ENCODE measurements around the gene SETSIP.
A peak's percentile ranks its signal among the peaks of the same experiment; 100 is the strongest.

The SETSIP gene, protein sequence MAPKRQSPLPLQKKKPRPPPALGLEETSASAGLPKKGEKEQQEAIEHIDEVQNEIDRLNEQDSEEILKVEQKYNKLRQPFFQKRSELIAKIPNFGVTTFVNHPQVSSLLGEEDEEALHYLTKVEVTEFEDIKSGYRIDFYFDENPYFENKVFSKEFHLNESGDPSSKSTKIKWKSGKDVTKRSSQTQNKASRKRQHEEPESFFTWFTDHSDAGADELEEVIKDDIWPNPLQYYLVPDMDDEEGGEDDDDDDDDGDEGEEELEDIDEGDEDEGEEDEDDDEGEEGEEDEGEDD

DNA sequence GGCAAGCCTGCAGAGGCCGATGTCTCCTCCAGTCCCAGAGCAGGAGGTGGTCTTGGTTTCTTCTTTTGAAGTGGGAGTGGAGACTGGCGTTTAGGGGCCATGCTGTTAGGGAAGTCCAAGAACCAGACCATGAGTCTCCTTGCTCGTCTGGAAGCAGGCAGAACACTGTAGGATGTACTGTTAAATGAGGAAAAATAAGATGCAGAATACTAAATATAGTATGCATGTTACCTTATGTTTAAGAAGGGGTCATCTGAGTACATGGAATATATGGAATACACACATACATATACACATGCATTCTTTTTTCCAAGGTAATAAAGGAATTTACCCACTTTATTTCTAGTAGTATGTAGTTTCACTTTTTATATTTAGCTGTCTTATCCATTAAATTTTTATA is at the start of gene SETSIP:
Gene SETSIP, minus strand, starts transcription at position 101 of the 400 bp plus-strand sequence. Its CDS starts 0 bp downstream, at position 101.
- H3K9me3 ChIP-seq (ENCODE audit: low read depth, low read length) = no peaks in the 10 kb centered on the region
- H3K4me3 ChIP-seq = no peak within 1 kb of the TSS
- H3K27ac ChIP-seq = no peak within 1 kb of the TSS
- TF ChIP-seq EZH2 (IDR thresholded peaks at IDR 0.05) (no peak), POLR2AphosphoS5 (IDR thresholded peaks at IDR 0.05; ENCODE audit: borderline replicate concordance, low read depth, low read length) (no peak), FOXP2 (optimal IDR thresholded peaks at IDR 0.05; ENCODE audit: control extremely low read depth, extremely low read length, insufficient read depth) (no peak)
- no peak for DNase-seq (ENCODE audit: low read depth, low spot score)
- H3K9ac ChIP-seq (ENCODE audit: insufficient read length) = no peak within 1 kb of the TSS
- H3K36me3 ChIP-seq (ENCODE audit: insufficient read depth, low read length) = no peaks in the 10 kb centered on the region

DNA sequence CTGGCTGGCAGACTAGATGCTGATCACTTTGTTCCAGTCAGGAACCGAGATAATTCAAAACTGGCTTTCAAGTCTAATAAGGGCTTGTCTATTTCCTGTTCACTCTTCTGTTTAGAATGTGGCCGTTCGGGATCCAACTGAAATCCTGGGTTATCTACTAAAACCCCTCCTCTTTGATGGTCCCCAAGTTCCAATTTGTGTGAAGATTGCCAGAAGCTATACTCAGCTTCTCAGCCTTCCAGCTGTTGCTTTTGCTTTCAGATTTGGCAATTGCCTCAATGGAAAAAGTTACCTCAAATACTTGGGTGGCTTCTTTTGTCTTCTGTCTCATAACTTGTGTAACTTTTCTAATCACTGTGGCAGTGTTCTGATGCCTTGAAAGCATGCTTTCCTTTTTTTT is 48.7 kb upstream of the SETSIP start:
- TF ChIP-seq EZH2 (IDR thresholded peaks at IDR 0.05) (no peak), POLR2AphosphoS5 (IDR thresholded peaks at IDR 0.05; ENCODE audit: borderline replicate concordance, low read depth, low read length) (no peak), FOXP2 (optimal IDR thresholded peaks at IDR 0.05; ENCODE audit: control extremely low read depth, extremely low read length, insufficient read depth) (no peak)
- no peak overlapping the region; the same call in 1 of the 2 replicates for H3K27ac ChIP-seq
- H3K4me3 ChIP-seq = peak overlapping the region; percentile 13; the same call in 1 of the 2 replicates
- no peak overlapping the region for H3K9ac ChIP-seq (ENCODE audit: insufficient read length)
- no peaks in the 10 kb centered on the region for H3K36me3 ChIP-seq (ENCODE audit: insufficient read depth, low read length)
- peak; percentile 35 for DNase-seq (ENCODE audit: low read depth, low spot score)
- no peaks in the 10 kb centered on the region for H3K9me3 ChIP-seq (ENCODE audit: low read depth, low read length)

DNA sequence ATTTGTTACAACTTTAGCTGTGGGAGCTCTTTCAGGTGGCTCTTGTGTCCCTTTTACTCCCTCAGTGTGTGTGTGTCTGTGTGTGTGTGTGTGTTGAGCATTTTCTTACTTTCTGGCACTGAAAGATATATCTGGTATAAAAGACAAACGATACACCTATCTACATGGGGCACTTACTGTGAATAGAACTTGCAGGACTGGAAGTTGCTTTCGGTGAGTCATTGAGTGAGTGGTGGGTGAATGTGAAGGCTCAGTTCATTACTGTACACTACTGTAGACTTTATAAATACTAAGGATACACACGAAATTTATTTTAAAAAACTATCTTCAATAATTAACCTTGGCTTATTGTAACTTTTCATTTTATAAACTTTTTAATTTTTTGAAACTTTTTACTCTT is 43.6 kb upstream of the SETSIP start:
- DNase-seq (ENCODE audit: low read depth, low spot score) = no peak
- H3K36me3 ChIP-seq (ENCODE audit: insufficient read depth, low read length) = no peaks in the 10 kb centered on the region
- no peak overlapping the region for H3K9ac ChIP-seq (ENCODE audit: insufficient read length)
- TF ChIP-seq POLR2AphosphoS5 (IDR thresholded peaks at IDR 0.05; ENCODE audit: borderline replicate concordance, low read depth, low read length) (no peak), EZH2 (IDR thresholded peaks at IDR 0.05) (no peak)
- H3K4me3 ChIP-seq = no peak overlapping the region
- H3K9me3 ChIP-seq (ENCODE audit: low read depth, low read length) = no peaks in the 10 kb centered on the region
- no peak overlapping the region for H3K27ac ChIP-seq

DNA sequence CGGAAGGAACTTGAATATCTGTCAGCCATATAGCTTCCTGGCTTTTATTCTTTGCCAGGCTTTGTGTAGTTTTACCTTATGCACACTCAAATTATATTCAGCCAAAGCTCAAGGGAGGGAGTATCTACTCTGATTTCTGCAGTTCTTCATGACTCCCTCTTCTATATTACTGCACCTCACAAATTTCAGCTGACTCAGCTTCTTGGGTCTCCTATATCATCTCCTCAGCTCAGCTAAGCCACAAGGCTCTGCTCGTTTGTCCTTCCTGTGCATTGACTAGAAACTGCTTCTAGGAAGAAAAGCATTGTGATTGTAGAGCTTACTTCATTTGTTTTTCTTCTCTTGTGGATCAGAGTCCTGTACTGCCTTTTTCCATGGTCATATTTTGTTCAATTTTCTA is 42.3 kb upstream of the SETSIP start:
- Histone ChIP-seq H3K27ac (peak overlapping the region; percentile 56; the same call in 1 of the 2 replicates), H3K36me3 (ENCODE audit: insufficient read depth, low read length) (no peaks in the 10 kb centered on the region), H3K9me3 (ENCODE audit: low read depth, low read length) (no peaks in the 10 kb centered on the region), H3K9ac (ENCODE audit: insufficient read length) (no peak overlapping the region), H3K4me3 (peak overlapping the region; percentile 1; the same call in 1 of the 2 replicates)
- DNase-seq (ENCODE audit: low read depth, low spot score) = no peak
- TF ChIP-seq EZH2 (IDR thresholded peaks at IDR 0.05) (no peak), POLR2AphosphoS5 (IDR thresholded peaks at IDR 0.05; ENCODE audit: borderline replicate concordance, low read depth, low read length) (no peak), FOXP2 (optimal IDR thresholded peaks at IDR 0.05; ENCODE audit: control extremely low read depth, extremely low read length, insufficient read depth) (no peak)

DNA sequence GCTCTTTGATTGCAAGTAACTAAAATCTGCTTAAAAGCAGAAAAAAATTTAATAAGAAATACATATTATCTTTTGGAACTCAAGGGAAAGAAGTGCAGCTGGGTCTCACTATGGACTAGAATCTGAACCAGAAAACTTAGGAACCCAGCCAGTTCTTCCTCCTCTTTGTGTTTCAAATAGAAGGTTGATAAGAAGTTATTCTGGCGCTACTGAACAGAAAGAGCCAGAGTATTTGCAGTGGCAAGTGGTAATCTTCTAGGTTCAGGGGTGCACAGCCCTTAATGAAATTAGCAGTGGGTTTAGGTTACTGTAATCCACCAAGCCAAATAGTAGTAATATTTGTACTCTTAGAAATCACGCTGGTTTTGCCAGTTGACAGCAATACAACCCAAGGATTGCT is 33.4 kb upstream of the SETSIP start:
- no peak overlapping the region for H3K9ac ChIP-seq (ENCODE audit: insufficient read length)
- no peaks in the 10 kb centered on the region for H3K9me3 ChIP-seq (ENCODE audit: low read depth, low read length)
- H3K4me3 ChIP-seq = no peak overlapping the region
- TF ChIP-seq FOXP2 (optimal IDR thresholded peaks at IDR 0.05; ENCODE audit: control extremely low read depth, extremely low read length, insufficient read depth) (no peak), EZH2 (IDR thresholded peaks at IDR 0.05) (no peak), POLR2AphosphoS5 (IDR thresholded peaks at IDR 0.05; ENCODE audit: borderline replicate concordance, low read depth, low read length) (no peak)
- DNase-seq (ENCODE audit: low read depth, low spot score) = no peak
- H3K27ac ChIP-seq = no peak overlapping the region
- no peaks in the 10 kb centered on the region for H3K36me3 ChIP-seq (ENCODE audit: insufficient read depth, low read length)

DNA sequence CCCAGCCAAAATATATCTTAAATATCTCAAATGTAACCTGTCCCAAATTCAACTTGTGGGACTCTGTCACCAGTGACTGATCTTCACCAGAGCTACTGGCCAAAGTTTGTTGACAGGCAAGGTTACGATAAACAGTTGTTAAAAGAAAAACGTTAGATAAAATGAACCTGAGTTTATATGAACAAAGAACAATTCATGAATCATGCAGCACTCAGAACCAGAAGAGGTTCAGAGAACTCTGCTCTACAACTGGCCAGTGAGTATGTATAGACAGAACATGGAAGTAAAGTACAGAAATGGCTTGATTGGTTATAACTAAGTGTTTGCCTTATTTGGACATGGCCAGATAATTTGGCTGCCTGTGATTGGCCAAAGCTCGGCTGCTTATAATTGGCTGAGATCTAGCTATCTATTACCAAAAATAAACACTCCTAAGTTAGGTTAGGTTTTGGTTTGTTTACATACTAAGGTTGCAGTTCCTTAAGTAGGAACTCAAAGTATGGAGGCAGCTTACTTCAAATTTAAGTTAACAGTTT is 30.4 kb upstream of the SETSIP start:
- Histone ChIP-seq H3K27ac (no peak overlapping the region), H3K36me3 (ENCODE audit: insufficient read depth, low read length) (no peaks in the 10 kb centered on the region), H3K4me3 (no peak overlapping the region), H3K9me3 (ENCODE audit: low read depth, low read length) (no peaks in the 10 kb centered on the region), H3K9ac (ENCODE audit: insufficient read length) (no peak overlapping the region)
- DNase-seq (ENCODE audit: low read depth, low spot score) = no peak
- TF ChIP-seq POLR2AphosphoS5 (IDR thresholded peaks at IDR 0.05; ENCODE audit: borderline replicate concordance, low read depth, low read length) (no peak), EZH2 (IDR thresholded peaks at IDR 0.05) (no peak), FOXP2 (optimal IDR thresholded peaks at IDR 0.05; ENCODE audit: control extremely low read depth, extremely low read length, insufficient read depth) (no peak)

DNA sequence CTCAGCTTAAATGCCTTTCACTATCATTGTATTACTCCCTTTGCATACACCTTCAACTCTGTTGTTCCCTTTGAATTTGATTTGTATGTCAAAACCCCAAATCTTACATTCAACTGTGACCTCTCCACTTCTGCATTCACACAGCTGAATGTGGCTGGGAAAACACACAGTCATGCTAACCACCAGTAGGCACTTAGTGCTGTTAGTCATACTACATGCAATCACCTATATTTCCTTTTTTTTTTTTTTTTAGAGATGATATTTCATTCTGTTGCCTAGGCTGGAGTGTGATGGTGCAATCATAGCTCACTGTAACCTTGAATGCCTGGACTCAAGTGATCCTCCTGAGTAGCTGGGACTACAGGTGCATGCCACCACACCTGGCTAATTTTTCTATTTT is 21.1 kb upstream of the SETSIP start:
- TF ChIP-seq EZH2 (IDR thresholded peaks at IDR 0.05) (no peak), POLR2AphosphoS5 (IDR thresholded peaks at IDR 0.05; ENCODE audit: borderline replicate concordance, low read depth, low read length) (no peak), FOXP2 (optimal IDR thresholded peaks at IDR 0.05; ENCODE audit: control extremely low read depth, extremely low read length, insufficient read depth) (no peak)
- no peaks in the 10 kb centered on the region for H3K36me3 ChIP-seq (ENCODE audit: insufficient read depth, low read length)
- H3K27ac ChIP-seq = no peak overlapping the region
- no peak for DNase-seq (ENCODE audit: low read depth, low spot score)
- H3K9ac ChIP-seq (ENCODE audit: insufficient read length) = no peak overlapping the region
- no peak overlapping the region for H3K4me3 ChIP-seq
- no peaks in the 10 kb centered on the region for H3K9me3 ChIP-seq (ENCODE audit: low read depth, low read length)

DNA sequence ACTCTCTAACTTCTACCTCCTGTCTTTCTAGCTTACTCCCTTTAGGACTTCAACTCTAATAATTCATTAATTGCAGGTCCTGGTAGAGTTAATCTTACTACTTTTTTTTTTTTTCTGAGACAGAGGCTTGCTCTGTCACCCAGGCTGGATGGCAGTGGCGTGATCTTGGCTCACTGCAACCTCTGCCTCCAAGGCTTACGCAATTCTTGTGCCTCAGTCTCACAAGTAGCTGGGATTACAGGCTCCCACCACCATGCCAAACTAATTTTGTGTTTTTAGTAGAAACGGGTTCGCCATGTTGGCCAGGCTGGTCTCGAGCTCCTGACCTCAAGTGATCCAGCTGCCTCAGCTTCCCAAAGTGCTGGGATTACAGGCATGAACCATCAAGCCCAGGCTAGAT is 20.7 kb upstream of the SETSIP start:
- H3K27ac ChIP-seq = no peak overlapping the region
- no peak for TF ChIP-seq POLR2AphosphoS5 (IDR thresholded peaks at IDR 0.05; ENCODE audit: borderline replicate concordance, low read depth, low read length)
- no peak for TF ChIP-seq EZH2 (IDR thresholded peaks at IDR 0.05)
- no peak for TF ChIP-seq FOXP2 (optimal IDR thresholded peaks at IDR 0.05; ENCODE audit: control extremely low read depth, extremely low read length, insufficient read depth)

More for the DNA sequence above, 20.7 kb upstream of the SETSIP start:
- Histone ChIP-seq H3K36me3 (ENCODE audit: insufficient read depth, low read length) (no peaks in the 10 kb centered on the region), H3K9me3 (ENCODE audit: low read depth, low read length) (no peaks in the 10 kb centered on the region), H3K9ac (ENCODE audit: insufficient read length) (no peak overlapping the region), H3K4me3 (no peak overlapping the region)
- no peak for DNase-seq (ENCODE audit: low read depth, low spot score)
